GM18508 (cell line): ENCODE measurements around the gene ZCCHC8.
"Not testable (repeated sequence)": the region's sequence is repeated elsewhere in the genome, so short reads cannot be mapped to it uniquely, and the experiment has no call there.

Experiments used
- ATAC-seq: cut with Tn5 transposase; IDR thresholded peaks from one replicate; pipeline ENCODE4 v1.9.1; 2021; ENCODE audit warnings: moderate number of reproducible peaks; ENCODE audit not compliant: insufficient read depth, unreplicated experiment

The ZCCHC8 gene

GRCh38 chr12:122437656-122438121 lies 63.0 kb downstream of the ZCCHC8 start:
- no peak for ATAC-seq

- ATAC-seq = no peak
Measured at GRCh38 chr12:122435186-122435585, 65.5 kb downstream of the ZCCHC8 start.

DNA sequence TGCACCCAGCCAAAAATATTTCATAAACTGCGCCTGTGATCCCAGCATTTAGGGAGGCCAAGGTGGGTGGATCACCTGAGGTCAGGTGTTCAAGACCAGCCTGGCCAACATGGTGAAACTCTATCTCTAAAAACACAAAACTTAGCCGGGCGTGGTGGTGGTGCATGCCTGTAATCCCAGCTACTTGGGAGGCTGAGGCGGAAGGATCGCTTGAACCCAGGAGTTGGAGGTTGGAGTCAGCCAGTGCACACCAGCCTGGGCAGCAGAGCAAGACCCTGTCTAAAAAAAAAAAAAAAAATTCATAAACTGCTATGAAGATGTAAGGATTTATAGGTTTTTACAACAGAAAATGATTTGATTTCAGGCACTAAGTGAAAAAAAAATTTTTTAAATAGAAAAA lies 71.7 kb downstream of the ZCCHC8 start:
- not testable (repeated sequence) for ATAC-seq

DNA sequence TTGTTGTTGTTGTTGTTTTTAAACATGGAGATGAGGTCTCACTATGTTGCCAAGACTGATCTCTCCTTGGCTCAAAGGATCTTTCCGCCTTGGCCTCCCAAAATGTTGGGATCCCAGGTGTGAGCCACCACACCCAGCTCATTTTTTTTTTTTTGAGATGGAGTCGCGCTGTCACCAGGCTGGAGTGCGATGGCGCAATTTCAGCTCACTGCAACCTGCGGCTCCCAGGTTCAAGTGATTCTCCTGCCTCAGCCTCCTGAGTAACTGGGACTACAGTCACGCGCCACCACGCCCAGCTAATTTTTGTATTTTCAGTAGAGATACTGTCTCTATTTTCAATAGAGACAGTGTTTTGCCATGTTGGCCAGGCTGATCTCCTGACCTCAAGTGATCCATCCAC lies 73.3 kb downstream of the ZCCHC8 start:
- no peak for ATAC-seq

DNA sequence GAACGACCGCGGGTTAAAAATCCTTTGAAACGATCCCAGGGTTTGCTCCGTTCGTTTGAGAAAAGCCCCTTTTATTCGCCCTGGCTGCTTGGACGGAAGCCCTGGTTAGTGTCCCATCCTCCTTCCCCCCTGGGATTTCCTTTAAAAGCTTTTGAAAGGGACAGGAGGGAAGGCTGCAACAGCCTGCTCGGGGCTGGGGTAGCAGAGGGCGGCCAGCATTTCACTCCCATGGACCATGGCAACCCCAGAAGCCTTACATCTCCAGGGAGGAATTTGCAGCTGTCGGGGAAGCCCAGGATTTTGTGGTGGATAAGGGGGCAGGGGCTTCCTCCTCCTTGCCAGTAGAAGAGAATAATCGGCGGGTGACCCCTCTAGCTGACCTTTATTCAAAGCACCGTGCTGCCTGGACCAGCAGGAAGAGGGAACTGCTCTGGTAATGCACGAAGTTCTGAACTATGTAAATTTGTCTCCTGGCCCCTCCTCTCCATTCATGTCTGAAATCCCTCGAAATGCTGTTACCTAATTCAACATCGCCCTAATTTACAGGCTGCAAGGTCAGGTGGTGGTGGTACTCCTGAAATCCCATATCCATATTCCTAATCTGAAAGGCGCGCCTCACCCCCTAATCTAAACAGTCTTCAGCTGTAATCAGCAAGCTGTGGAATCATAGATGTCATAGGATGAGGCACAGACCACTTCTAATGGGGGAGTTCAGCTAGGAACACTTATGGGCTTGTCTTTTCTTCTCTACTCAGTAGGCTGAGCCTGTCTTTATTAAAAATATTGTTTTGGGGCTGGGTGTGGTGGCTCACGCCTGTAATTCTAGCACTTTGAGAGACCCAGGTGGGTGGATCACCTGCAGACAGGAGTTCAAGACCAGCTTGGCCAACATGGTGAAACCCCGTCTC lies 77.2 kb downstream of the ZCCHC8 start:
- no peak for ATAC-seq

GRCh38 chr12:122422730-122423257 lies 77.9 kb downstream of the ZCCHC8 start:
- no peak for ATAC-seq

DNA sequence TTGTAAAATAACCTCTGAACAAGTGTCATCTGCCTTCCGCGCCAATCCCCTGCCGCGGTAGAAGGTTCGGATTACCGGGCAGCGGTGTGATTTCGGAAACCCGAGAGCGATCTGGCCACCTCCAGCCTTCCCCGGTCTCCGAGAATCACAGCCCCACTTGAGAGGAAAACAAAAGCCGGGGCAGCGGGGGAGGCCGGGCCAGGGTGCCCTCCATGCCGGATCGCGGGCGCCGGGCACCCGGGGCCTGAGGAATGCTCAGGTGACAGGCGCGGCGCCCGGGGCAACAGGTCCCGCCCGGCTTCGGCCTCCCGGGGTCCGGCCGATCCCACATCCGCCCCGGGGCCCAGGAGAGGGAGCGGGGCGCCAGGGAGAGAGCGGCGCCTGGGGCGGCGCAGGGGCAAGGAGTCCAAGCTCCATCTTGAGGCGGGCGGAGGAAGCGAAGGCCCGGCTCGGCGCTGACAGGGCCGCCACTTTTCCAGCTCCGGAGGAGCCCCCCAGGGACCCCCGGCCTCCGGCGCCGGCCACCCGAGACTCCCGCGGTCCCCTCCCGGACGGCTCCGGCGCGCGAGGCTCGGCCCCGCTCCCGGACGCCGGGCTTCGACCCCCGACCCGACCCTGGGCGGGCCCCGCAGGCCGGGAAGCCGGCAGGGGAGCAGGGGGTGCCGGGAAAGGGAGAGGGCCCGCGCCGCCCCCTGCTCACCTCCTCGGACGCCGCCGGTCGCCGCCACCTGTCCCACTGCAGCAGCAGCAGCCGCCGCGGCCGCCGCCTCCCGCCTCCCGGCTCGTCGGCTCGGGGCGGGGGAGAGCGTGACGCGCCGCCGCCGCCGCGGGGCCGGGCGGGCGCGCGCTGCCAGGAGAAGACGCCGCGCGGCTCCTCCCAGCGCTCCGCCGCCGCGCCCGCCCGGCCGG lies 78.7 kb downstream of the ZCCHC8 start, which contains the start of gene CLIP1:
Gene CLIP1, minus strand, starts transcription at position 849 of the 909 bp plus-strand sequence. CDS start 42,217 bp downstream, outside the sequence.
- no peak for ATAC-seq
